Fibroblast of lung (primary cell): ENCODE data around the gene CAMTA1. TPM values are rescaled to one million over a fixed set of nuclear protein-coding genes. Genes with fewer than 3 reads are reported as not detected.

Source experiments
- DNase-seq, 2 donors: peaks; one replicate each; pipeline versions ENCODE4 v3.0.0 to v3.0.0-alpha.2; 2010; ENCODE audit warnings: low read depth in 2 of 2
- H2AFZ ChIP-seq: 2 replicates; pipeline ENCODE4 v1.5.1; 2012; ENCODE audit warnings: low read length, control low read depth, inconsistent platforms
- H3K27ac ChIP-seq: 2 replicates; pipeline ENCODE4 v1.5.1; 2011; ENCODE audit warnings: low read length, control low read depth; ENCODE audit not compliant: insufficient read depth
- H3K27me3 ChIP-seq: 2 replicates; pipeline ENCODE4 v1.5.1; 2011; ENCODE audit warnings: mild to moderate bottlenecking, low read length; ENCODE audit not compliant: control insufficient read depth, insufficient read depth
- H3K36me3 ChIP-seq: 2 replicates; pipeline ENCODE4 v1.5.1; 2011; ENCODE audit warnings: low read length; ENCODE audit not compliant: control insufficient read depth, insufficient read depth
- H3K4me1 ChIP-seq: 2 replicates; pipeline ENCODE4 v1.5.1; 2011; ENCODE audit warnings: low read length; ENCODE audit not compliant: control insufficient read depth, insufficient read depth; ENCODE audit errors: extremely low read depth
- H3K4me2 ChIP-seq: 2 replicates; pipeline ENCODE4 v1.5.1; 2011; ENCODE audit warnings: low read length, control low read depth; ENCODE audit not compliant: insufficient read depth; ENCODE audit errors: extremely low read depth
- H3K4me3 ChIP-seq, 4 experiments: fragments of 200-600 bp in 1 of 4; sonication (generic) in 1 of 4; replicated peaks in 1 of 4; 2 replicates each; pipeline ENCODE4 v1.5.1; 2011 to 2016; ENCODE audit warnings: low read length in 4 of 4, low read depth in 3 of 4, mild to moderate bottlenecking in 3 of 4, control low read depth in 2 of 4, inconsistent platforms in 1 of 4, mixed read lengths in 1 of 4; ENCODE audit not compliant: insufficient read depth in 1 of 4; ENCODE audit errors: control extremely low read depth in 1 of 4
- H3K79me2 ChIP-seq: 2 replicates; pipeline ENCODE4 v1.5.1; 2012; ENCODE audit warnings: mild to moderate bottlenecking, low read length, inconsistent platforms; ENCODE audit not compliant: control insufficient read depth, insufficient read depth
- H3K9ac ChIP-seq: 2 replicates; pipeline ENCODE4 v1.5.1; 2011; ENCODE audit warnings: mild to moderate bottlenecking, low read length, control low read depth; ENCODE audit not compliant: insufficient read depth
- H3K9me3 ChIP-seq: 2 replicates; pipeline ENCODE4 v1.5.1; 2012; ENCODE audit warnings: low read depth, low read length; ENCODE audit not compliant: control insufficient read depth, insufficient read depth
- H4K20me1 ChIP-seq: 2 replicates; pipeline ENCODE4 v1.5.1; 2011; ENCODE audit warnings: low read length; ENCODE audit not compliant: control insufficient read depth, insufficient read depth; ENCODE audit errors: extremely low read depth
- EZH2 ChIP-seq: IDR thresholded peaks from 2 replicates; pipeline ENCODE4 v1.5.1; 2012; ENCODE audit warnings: low read length, control low read depth, mild to moderate bottlenecking; ENCODE audit errors: missing control alignments
- polyA plus RNA-seq, 2 donors: library from polyadenylated mRNA; depleted of rRNA in 1 of 2; stranded (reverse) in 1 of 2; unstranded in 1 of 2; fragments of >200 nt; gene quantifications; 2 replicates each; pipeline ENCODE4 v1.2.1, GENCODE V29; 2011 to 2012; ENCODE audit warnings: missing spikeins in 1 of 2
- total RNA-seq: library from RNA; depleted of rRNA; stranded (reverse); fragments of >200 nt; gene quantifications from 2 replicates; pipeline ENCODE4 v1.2.1, GENCODE V29; 2014
- TF ChIP-seq, protein P1 (sequence below), 2 donors: IDR thresholded peaks in 1 of 2; conservative IDR thresholded peaks in 1 of 2; 1 replicate in 1 of 2; 2 replicates in 1 of 2; pipeline ENCODE4 v1.5.1; 2011 to 2012; ENCODE audit warnings: low read length in 2 of 2, control low read depth in 1 of 2, inconsistent platforms in 1 of 2, low read depth in 1 of 2, mild to moderate bottlenecking in 1 of 2

The CAMTA1 gene
- total and polyA plus RNA-seq, 2 donors (not counting 1 experiment from before 2014, with no cell fraction given): 47.6 to 86.0 TPM

DNA sequence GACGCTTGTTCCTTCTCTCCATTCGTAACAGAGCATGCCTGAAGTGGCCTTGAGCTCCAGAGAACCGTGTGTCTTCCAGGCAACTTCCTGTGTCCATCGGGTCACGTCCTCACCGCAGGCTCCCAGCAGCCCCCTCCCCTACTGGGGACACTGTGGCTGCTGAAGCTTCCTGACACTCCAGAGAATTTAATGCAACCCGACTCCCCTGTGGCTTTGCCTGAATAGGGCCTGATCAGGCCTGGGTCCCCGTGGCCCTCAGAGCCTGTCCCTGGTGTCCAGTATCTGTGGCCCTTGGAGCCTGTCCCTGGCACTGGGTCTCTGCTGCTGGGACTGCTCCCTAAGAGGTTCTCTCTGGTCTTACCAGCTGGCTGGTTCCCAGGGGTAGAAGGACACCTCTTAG is 766.2 kb downstream of the CAMTA1 start:
- Histone ChIP-seq H2AFZ (no peak overlapping the region), H3K4me2 (no peak overlapping the region), H3K36me3 (no peaks in the 10 kb centered on the region), H3K4me1 (no peaks in the 10 kb centered on the region), H3K4me3 (no peak overlapping the region), H3K79me2 (no peaks in the 10 kb centered on the region), H3K9me3 (no peaks in the 10 kb centered on the region), H3K27me3 (no peaks in the 10 kb centered on the region), H4K20me1 (no peaks in the 10 kb centered on the region), H3K27ac (no peak overlapping the region), H3K9ac (no peak overlapping the region)
- no peak for DNase-seq
- TF ChIP-seq EZH2: no peak
- TF ChIP-seq, protein P1, sequence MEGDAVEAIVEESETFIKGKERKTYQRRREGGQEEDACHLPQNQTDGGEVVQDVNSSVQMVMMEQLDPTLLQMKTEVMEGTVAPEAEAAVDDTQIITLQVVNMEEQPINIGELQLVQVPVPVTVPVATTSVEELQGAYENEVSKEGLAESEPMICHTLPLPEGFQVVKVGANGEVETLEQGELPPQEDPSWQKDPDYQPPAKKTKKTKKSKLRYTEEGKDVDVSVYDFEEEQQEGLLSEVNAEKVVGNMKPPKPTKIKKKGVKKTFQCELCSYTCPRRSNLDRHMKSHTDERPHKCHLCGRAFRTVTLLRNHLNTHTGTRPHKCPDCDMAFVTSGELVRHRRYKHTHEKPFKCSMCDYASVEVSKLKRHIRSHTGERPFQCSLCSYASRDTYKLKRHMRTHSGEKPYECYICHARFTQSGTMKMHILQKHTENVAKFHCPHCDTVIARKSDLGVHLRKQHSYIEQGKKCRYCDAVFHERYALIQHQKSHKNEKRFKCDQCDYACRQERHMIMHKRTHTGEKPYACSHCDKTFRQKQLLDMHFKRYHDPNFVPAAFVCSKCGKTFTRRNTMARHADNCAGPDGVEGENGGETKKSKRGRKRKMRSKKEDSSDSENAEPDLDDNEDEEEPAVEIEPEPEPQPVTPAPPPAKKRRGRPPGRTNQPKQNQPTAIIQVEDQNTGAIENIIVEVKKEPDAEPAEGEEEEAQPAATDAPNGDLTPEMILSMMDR (conservative IDR thresholded peaks at IDR 0.05 in 1 of 2, IDR thresholded peaks at IDR 0.05 in 1 of 2; ENCODE audit: low read depth in 1 of 2, low read length in 2 of 2): no peak

DNA sequence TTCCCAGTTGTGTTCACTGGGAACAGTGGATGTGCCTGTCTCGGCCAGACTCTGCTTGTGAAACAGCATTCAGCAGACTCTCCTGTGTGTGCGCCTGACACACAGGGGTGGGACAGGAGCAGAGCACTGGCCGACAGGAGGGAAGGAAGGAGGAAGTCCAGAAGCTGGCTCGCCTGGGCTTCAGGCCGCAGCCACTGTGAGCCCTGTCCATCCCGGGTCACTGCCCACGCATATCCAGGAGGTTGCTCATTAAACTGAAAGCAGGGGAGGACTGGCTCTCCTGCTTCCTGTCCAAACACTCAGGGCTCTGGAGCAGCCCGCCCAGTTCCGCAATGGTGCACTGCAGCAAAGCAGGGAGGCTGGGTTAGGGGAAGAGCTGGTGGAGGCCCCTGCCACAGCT is 767.1 kb downstream of the CAMTA1 start:
- Histone ChIP-seq H2AFZ (no peak overlapping the region), H3K27ac (no peak overlapping the region)
- DNase-seq: peak in 1 of 2 donors; percentile 59

DNA sequence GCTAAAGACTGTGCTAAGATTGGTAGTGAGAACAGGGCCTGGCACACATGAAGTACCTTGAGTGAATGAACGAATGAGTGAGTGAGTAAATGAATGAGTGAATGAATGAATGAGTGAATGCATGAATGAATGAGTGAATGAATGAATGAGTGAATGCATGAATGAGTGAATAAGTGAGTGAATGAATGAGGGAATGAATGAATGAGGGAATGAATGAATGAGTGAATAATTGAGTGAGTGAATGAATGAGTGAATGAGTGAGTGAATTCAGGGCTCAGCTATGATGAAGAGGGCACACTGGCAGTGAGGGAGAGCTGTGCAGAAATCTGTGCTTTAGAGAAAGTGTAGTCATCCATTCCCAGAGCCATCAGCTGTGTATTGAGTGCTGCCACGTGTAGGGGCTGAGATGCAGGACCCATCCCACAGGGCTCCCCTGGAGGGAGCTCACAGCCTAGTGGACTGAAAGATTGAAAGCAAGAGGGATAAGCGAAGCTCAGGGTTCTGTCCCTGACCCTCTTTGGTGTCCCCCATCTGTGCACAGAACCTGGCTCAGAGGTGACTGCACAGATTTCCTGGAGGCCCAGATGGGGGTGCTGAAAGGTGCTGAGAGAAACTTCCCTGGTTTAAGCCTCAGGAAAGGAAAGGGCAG is 767.9 kb downstream of the CAMTA1 start:
- TF ChIP-seq, protein P1 (conservative IDR thresholded peaks at IDR 0.05 in 1 of 2, IDR thresholded peaks at IDR 0.05 in 1 of 2; ENCODE audit: low read depth in 1 of 2, low read length in 2 of 2): no peak
- no peak for TF ChIP-seq EZH2
- Histone ChIP-seq H3K4me3 (no peak overlapping the region), H3K36me3 (no peaks in the 10 kb centered on the region), H2AFZ (no peak overlapping the region), H3K4me2 (no peak overlapping the region), H3K27ac (no peak overlapping the region), H3K9ac (no peak overlapping the region), H3K79me2 (no peaks in the 10 kb centered on the region), H3K4me1 (no peaks in the 10 kb centered on the region), H4K20me1 (no peaks in the 10 kb centered on the region), H3K9me3 (no peaks in the 10 kb centered on the region), H3K27me3 (no peaks in the 10 kb centered on the region)
- no peak for DNase-seq

More for the DNA sequence above, 767.1 kb downstream of the CAMTA1 start:
- no peak overlapping the region for H3K9ac ChIP-seq
- H3K4me2 ChIP-seq: no peak overlapping the region
- no peaks in the 10 kb centered on the region for H3K79me2 ChIP-seq
- no peaks in the 10 kb centered on the region for H3K9me3 ChIP-seq
- no peaks in the 10 kb centered on the region for H3K36me3 ChIP-seq
- TF ChIP-seq EZH2: no peak
- TF ChIP-seq, protein P1 (conservative IDR thresholded peaks at IDR 0.05 in 1 of 2, IDR thresholded peaks at IDR 0.05 in 1 of 2; ENCODE audit: low read depth in 1 of 2, low read length in 2 of 2): no peak
- H4K20me1 ChIP-seq: no peaks in the 10 kb centered on the region
- H3K4me1 ChIP-seq: no peaks in the 10 kb centered on the region
- no peaks in the 10 kb centered on the region for H3K27me3 ChIP-seq
- H3K4me3 ChIP-seq: no peak overlapping the region
